ENCODE measurements around the gene BRI3.

Gene BRI3

DNA sequence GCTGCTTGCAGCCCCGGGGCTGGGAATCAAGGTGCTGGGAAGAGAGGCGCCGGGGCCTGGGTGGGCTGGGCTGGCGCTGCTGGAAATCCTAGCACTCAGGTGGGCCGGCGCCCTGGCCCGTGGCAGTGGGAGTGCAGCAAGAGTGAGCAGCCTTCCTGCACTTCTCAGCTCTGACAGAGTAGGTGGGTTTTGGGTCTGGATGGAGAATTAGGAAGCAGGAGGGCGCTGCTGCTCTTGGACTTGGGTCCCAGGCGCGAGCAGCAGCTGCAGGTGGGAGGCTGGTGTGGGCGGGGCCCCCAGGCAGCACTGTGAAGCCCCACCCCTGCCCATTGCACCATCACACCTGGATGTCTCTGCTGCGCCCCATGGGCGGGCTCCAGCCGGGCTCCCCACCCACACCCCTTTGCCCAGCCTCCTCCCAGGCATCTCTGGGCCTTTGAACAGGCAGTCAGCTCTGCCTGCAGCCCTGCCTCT is 6.0 kb downstream of the BRI3 start:
- DNase-seq, result peak; percentile 75

DNA sequence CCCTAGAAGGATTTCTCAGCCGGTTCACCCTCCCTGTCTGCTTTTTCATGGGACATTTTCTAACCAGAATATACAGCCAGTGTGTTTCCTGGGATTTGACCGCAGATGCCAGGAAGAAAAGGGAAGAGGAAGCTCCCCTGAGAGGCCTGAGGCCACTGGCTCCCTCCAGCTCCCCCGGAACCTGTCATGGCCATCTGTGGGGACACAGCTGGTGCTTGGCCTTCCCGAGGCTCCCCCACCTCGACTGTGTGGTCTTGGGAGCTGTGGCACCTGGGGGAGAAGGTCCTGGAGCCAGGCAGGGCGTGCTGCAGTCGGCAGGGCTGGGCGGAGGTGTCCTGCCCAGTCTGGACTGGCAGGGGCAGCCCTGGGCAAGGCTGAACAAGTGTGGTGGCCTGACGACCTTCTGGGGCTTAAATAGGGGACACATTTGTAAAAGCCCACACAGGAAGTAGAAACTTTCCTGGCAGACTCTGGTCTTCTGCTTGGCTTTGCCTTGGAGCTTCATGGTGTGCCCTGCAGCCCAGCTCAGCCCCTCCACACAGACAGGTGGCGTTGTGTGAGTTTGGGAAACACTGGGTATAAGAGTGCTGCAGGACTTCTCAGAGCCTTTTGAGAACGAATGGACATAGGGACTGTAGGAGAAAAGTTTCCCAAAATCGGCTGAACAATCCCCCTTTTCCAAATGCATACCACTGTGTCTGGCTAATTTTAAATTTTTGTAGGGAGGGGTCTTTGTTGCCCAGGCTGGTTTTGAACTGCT is 6.8 kb downstream of the BRI3 start:
- DNase-seq, result no peak

DNA sequence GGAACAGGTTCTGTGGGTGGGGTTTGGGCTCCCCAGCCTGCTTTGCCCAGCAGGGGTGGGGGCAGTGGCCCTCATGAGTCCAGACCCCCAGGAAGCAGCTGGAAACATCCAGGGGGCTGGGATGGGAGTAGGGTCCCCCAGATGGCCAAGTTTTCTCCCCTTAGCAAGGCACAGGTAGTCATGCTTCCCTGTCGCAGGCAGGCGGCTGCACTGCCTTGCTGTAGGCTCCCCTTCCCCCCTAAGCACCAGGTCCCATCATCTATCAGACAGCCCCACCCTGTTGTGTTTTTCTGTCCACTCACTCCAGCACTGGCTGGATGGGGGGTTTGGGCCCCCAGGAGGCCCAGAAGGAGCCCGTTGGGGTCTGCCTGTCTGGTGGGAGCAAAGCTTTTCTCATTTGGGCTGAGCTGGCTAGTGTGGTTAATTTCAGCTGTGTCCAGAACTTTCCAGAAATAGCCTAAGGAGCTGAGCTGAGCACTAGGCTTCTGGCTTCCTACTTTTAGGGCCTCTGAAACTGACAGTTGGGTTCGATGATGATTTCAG is 7.9 kb downstream of the BRI3 start:
- no peak for DNase-seq

DNA sequence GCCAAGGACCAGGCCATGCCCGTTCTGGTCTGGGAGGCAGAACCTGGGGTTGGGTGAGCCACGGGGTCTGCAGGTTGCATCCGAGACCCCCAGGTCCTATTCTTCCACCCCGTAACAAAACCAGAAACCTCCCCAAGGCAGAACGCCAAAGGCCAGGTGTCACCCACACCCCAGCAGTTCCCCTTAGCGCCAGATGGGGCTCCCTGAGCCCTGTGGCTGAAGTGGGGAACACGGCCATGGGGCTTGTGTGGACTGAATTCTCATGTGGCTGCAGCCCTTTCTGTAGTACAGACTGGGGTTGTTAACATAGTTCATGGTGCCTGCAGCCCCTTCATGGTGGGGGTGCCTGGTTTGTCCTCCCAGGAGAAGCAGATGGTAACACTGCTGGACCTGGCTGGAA is 10.2 kb downstream of the BRI3 start:
- DNase-seq, result no peak

DNA sequence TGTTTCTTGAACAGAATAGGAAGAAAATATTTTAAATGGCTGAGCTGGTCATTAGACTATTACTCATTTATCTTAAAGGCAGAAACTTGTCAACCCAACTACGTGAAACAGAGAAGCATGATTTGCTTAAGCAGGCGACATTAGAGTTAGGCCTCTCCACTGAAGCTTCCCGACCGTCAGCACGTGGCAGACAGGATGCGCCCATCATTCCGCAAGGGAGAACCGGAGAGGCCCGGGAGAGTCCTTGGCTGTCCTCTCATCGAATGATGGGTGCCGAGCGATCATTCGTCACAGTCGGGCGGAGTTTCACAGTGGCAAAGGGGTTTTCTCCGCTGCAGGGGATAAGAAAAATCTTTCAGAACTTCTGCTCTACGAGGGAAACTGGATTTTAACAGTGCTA is 11.8 kb downstream of the BRI3 start:
- DNase-seq, result no peak

DNA sequence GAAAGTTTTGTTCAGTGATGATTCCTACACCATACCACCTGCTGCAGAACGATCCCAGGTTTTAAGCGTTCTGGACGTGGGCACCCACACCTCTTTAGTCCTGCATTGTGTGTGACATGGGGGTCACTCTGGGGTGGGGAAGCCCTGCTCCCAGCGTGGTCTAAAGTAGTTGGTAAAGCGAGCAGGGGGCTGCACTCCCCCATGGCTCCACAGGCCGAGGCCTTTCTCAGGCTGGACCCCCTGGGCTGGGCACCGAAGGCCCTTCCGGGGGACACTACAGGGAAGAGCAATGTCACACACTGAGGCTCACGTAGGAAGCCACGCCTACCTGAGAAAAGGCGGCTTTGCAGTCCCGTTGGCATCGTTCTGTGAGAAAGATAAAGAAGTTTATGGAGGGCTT is 12.3 kb downstream of the BRI3 start:
- no peak for DNase-seq

DNA sequence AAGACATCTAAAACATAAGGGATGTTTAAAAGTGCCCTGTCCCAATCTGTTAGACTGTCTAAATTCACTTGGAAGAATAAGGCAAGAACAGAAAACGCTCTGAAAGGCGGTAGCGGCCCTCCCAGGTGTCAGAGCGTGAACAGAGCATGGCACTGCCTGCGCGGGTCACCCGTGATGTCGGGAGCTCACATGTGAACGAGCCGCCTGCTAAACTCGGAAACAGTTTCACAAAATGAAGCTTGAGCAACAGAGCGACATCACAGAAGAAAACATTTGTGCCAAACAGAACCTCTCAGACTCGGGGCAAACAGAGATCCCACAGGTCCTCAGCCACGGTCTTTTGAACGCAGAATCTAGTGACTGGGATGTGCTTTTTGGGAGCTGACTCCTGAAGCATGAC is 12.8 kb downstream of the BRI3 start:
- DNase-seq, result no peak

DNA sequence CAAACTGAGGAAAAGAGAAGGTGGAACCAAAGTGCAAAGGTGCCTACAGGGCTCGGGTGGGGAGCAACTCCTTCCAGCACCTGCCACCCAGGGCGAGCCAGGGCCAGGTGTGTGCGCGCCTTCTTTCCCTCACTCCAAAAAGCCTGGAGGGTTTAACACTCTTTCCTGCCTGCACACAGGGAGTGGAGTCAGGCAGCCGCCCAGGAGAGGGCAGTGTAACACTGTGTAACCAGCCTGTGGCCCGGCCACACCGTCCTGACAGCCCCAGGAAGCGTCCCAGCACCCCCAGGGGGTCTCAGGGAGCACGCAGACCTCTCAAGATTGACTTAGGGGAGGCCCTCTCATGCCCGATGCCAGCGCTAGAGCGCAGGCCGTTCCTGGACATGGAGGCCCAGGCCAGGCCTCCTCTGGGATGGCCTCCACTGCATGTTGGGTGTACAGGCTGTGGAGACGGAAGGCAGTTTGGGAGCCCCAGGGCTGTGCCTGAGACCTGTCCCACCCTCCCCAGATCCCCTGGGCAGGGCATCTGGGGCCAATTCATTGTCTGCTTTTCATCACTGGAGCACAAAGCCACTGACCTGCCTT is 13.4 kb downstream of the BRI3 start:
- DNase-seq, result peak; percentile 90

DNA sequence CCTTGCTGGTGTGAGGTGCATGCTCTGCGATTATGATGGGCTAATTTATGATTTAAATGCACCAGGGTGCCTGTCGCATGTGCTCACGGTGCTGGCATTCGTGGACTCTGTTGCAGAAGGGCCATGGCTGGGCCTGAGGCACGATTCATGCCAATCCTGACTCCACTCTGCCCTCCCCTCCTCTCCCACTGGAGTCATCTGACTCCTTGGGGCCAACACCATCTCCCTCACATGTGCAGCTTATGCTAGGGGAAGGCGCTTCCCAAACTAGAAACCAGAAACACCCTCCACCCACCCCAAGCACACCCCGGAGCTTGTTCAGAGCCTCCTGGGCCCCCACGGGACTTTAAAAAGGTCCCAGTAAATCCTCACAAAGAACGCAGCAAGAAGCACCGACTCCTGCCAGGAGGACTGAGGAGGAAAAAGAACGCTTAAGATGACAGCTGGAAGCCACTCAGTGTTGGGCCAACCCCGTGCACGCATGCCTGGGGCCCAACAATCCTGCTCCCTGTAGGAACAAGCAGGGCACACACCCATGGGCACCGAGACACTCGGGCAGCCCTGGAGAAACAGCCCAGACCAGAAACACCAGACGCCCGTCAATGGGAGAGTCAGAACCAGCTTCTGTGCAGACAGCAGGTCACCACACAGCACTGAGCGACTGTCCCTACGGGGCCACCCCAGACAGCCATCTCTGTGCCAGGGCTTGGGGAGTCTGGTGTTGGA is 14.1 kb downstream of the BRI3 start:
- DNase-seq, result no peak

DNA sequence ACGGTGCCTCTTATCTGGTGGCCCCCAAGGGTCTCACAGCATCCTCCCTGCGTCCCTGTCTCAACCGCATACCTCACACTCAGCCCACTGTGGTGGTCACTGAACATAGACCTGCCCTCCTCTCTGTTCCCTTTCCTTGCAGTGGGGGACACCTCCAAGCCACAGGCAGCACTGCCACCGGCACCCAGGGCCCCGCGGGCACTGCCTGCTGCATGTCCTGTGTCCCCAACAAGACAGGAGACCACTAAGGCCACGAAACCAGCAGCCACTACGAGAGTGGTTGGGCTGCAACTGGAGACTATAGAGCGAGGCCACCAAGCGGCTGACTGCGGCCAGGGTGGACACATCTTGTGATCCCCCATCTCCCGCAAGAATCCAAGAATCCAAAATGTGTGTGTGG is 15.3 kb downstream of the BRI3 start:
- no peak for DNase-seq

DNA sequence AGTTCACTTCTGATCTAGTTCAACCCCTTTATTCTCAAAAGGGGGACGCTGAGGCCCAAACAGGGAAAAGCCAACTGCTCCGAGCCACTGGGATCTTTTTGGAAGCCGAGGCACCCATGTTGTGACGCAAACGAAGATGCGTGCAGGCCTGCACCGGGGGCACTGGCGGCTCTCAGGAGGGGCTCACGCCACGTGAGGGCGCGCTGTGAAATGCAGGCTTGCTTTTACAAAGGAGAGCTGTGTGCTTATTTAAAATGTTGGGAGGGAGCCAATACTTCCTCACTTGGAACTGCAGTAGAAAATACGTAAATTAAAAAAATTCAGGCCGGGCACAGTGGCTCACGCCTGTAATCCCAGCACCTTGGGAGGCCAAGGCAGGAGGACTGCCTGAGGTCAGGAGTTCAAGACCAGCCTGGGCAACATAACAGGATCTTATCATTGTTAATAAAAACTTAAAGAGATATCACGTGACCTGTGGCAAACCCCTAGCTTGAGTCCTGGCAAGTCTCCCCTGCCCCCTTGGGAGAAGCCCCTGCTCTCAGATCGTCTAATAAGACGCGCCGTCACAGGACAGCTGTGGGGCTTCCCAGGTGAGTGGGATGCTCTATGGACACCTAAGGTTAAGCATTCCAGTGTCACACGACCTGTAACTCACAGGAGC is 16.3 kb downstream of the BRI3 start:
- no peak for DNase-seq

DNA sequence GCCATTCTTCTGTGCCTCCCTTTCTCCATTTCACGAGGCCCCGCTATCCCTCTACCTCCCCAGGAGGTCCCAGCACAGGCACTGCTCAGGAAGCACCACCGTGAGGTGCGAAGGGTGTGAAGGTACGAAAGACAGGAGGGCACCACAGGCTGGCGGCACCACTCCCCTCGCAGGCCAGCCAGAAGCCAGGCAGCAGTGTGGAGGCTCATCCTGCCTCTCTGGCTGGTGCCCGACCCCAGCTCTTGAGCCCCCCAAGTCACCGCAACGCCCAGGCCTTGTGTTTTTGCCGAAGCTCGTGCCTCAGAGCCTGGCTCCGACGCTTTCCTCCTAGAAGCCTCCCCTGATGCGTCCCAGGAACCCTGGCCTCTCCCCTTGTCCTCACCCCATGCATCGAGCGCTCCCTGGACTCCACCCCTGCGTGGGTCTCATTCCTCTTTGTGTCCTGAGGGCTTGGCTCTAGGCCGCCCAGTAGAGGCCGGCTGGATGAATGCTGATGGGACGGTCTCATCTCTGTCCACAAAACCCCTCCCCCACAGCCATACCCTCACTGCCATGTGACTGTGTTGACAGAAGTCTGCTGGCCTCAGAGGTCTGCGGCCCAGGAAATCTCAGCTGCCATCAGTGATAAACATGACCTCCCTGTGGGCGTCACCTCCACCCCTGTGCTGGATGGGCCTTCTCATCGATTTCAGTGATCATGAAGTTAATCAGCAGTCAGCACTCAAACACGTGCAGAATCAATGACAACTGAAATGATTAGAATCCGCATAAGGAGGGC is 19.3 kb downstream of the BRI3 start:
- DNase-seq, result peak; percentile 84

DNA sequence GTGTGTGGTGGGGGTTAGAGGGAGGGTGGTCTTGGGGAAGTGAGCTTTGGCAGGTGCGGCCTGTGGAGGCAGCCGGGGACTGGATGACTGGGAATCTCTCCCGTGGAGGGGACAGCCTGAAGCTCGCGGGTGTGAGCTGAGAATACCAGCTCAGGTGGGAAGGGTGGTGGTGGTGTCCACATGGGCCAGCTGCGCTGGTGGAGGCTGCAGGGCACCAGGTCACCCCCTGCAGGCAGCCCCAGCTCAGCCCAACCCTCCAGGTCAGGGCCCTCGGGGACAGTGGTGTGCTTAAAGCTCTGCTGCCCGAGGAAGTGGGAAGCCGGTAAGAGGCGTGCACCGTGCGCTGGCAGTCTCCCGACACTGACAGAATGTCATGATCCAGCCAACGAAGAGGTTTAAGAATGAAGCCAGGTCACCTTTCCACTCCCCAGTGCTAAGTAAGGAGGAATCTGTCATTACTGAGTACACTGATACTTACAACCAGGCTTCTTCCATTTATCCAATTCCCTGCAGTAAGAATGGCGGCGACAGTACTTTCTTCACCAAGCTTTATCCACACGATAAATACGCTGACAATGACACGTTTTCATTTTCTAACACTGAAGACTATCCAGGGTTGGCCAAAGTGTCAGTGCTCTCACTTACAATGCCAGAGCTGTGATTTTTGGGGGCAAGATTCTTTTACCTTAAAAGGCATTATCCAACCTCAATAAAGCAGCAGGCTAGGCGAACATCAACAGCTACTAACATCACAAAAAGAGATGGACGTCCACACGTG is 20.4 kb downstream of the BRI3 start:
- DNase-seq, result no peak

DNA sequence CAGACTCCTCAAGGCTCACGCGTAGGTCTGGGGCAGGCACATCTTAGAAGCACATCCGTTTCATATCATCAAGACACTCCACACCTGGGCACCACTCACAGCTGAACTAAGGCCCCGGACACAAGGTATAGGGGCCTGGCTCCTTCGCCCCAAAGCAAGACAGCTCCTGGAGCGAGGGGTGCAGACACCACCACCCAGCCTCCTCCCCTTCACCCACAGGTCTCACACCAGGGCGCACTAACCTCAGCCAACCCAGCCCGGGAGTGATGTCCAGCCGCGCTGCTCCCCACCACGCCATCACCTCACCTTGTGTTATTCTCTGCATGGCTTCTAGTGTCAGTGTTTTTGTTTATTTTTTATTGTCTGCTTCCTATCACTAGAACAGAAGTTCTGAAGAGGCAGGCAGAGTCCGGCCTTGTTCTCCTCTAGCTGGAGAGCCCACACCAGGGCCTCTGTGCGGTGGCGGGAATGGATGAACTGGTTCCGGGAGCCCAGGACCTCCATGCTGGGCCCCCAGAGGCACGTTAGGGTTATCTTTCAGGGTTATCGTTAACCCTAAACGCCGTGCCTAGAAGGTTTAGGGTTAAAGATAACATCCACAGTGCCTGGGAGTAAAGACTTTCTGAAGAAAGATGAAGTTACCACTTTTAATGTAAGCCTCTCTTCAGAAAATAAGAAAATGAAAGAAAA is 21.8 kb downstream of the BRI3 start:
- no peak for DNase-seq

DNA sequence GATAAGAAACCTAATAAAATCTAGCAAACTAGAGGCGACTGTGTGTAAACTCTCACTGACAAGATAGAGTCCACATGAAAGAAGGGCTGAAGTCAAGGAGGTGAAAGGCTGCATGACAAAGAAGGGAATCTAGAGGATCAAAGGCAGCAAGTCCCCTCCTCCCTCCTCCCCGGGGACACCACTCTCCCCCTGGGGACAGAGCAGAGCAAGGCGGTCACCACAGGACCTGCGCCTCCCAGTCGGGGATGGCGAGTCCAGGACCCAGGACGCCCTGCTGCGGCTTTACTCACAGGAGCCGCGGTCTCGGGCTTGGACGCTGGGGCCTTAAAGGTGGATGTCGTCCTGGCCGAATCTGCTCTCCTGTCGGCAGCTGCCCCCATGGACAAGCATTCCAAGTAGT is 22.4 kb downstream of the BRI3 start:
- DNase-seq, result peak; percentile 74

DNA sequence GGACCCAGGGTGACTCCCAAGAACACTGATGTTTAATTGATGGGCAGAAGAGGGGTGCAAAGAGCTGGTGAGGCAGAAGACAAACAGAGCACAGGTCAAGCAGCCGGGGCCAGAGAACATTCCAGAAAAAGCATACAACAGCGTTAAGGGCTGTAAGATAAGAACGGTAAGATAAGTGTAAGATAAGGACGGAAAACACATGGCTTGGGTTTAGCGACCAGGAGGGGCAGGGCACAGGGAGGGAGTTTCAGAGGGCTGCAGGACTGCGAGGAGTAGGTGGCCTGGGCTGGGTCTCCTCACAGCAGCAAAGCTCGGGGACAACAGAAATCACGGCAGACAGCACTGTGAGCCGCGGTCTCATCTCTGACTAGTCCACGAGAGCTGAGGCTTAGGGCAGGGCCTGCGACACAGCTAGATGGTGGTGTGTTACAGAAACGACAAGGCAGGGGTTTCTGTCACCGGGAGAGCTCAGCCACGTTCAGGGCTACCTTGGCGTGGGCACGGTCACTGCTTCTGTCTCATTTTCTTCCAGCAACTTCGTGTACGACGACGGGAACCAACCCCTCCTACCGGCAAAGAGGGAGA is 24.6 kb downstream of the BRI3 start:
- no peak for DNase-seq

DNA sequence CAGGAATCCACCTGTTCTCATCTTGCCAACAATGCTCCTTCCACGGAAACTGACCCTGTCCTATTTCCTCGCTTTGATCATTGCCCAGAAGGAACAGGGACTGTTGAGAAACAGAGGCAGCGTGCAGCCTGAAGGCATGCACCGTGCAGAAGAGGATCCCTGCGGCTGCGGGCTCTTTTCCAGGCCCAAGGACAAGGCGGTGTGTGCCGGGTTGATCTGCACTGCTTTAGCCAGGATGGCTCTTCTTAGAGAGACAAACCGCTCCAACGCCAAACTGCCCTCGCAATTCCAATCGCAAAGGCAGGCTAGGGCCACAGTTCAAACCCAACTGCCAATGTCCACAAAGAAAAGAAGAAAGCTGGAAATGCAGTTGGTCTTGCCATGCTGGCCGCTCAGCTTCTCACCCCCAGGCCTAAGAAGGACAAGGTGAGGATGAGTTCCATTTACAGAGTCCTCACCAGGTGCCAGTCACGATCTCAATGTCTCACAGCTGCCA is 26.5 kb downstream of the BRI3 start:
- no peak for DNase-seq

DNA sequence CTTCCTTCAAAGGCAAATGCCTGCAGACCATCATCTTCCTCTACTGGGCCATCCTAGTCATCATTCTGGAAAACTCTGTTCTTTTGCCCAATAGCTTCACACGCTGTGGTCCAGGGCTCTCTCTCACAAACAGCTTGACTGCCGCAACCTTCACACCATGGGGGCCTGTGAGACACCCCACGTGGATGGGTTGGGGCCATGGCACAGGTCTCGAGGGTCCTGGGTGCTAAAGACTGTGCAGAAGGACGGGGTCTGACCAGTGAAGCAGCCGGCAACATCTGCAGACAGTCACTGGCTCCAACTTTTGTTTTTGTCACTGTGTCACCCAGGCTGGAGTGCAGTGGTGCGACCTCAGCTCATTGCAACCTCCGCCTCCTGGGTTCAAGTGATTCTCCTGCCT is 28.1 kb downstream of the BRI3 start:
- DNase-seq, result no peak

DNA sequence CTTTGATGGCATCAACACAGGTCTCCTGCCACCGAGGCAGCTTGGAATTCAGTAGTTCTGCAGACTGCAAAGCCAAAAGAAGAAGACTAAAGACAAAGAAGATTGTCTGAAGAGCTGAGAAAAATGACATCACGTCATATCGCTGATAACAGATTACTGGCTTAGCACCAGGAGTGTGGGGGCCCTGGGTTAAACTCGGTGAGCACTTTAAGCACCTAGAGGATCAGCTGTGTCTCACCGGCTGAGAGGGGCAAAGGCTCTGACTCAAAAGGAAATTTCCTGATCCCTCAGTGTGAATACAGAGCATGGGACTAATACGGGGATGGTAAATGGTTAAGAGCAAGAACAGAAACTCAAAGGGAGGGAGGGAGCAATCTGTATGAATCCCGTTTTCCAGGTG is 30.7 kb downstream of the BRI3 start:
- DNase-seq, result no peak

DNA sequence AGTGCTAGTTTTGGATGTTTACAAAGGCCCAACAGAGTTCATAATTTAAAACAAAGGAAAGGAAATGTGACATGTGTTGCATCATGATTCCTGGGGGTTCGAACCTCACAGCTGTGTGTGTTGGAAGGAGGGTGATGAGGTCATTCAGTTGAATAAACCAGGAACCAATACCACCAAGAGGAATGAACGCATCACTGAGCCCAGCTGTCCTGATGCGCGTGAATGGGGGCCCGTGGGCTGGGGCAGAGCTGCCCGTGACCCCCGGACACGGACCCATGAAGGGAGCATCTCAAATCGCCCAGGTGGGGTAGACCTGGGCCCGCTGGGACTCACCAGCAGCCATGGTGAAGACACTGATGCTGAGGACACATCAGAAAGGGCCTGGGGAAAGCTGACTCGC is 33.0 kb downstream of the BRI3 start:
- DNase-seq, result no peak

Measured in islet precursor cell (in vitro differentiated cells).